Measurements from ENCODE around the gene NR2F1.

- no peak for TF ChIP-seq GATA2 (IDR thresholded peaks at IDR 0.05; ENCODE audit: low read depth, low read length)
- TF ChIP-seq GATA3 (IDR thresholded peaks at IDR 0.05; ENCODE audit: low read depth, low read length): no peak
Observed at GRCh38 chr5:93573354-93574351, 9.4 kb upstream of the NR2F1 start.

Measured in SH-SY5Y (cell line).